Measurements from ENCODE around the gene PKP1. TPM values are rescaled to one million over a fixed set of nuclear protein-coding genes. Genes with fewer than 3 reads are reported as not detected.

The PKP1 gene
- total and polyA plus RNA-seq, 10 of the 15 experiments (the other 5 are each of a cell fraction or from before 2014, with no cell fraction given): 0.03 TPM; not detected in 9

DNA sequence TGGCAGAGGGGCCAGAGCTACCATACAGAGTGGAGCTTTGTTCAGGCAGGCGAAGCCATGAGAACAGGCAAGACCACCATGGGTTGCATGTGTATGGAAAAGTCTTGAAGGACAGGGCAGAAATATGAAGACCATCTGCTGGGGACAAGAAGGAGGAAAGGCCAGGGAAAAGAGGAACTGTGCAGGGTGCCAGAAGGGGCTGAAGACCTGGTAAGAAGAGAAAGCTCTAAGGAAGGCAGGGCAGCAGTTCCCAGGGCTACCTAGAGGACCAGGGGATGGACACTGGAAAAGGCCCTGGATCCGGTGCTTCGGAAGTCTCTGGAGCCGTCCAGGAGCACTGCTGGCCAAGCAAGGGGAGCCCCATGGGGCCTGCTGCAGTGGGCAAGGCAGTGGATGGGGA, 43.4 kb downstream of the PKP1 start:
- Histone ChIP-seq H3K9me3 (replicated peaks; ENCODE audit: control insufficient read depth, insufficient read depth, low read length) (no peaks in the 10 kb centered on the region), H3K4me1 (ENCODE audit: control insufficient read depth, insufficient read depth, low read length) (no peaks in the 10 kb centered on the region), H3K36me3 (ENCODE audit: control insufficient read depth in 2 of 2, insufficient read depth in 2 of 2, low read length in 1 of 2) (no peaks in the 10 kb centered on the region), H3K4me3 (no peak overlapping the region), H3K79me2 (ENCODE audit: control insufficient read depth, insufficient read depth, low read length) (no peaks in the 10 kb centered on the region), H3K27ac (ENCODE audit: control insufficient read depth, insufficient read depth) (no peak overlapping the region), H4K20me1 (ENCODE audit: control insufficient read depth, insufficient read depth) (no peaks in the 10 kb centered on the region), H3K4me2 (ENCODE audit: control insufficient read depth, insufficient read depth) (no peak overlapping the region), H2AFZ (ENCODE audit: control insufficient read depth, low read depth, low read length) (no peak overlapping the region), H3K27me3 (replicated peaks in 1 of 2; ENCODE audit: control insufficient read depth in 2 of 2, insufficient read depth in 2 of 2, low read length in 1 of 2) (peaks cover 4% of the 10 kb centered on the region in 2 experiments; a peak in 2 of 4 replicates), H3K9ac (ENCODE audit: control insufficient read depth, insufficient read depth, low read length) (no peak overlapping the region)
- BruUV-seq (replicated peaks): no TSS peak
- ChIA-PET POLR2A (no interaction called here), CTCF (interaction anchor here (0.6 kb wide), 2 partner anchors 17 to 116 kb away, joined by 3 to 4 read pairs; no protein-coding TSS in a partner anchor), SMC1A (ENCODE audit: uncharacterized antibody, unreplicated experiment) (interaction anchor here (1.2 kb wide), 1 partner anchor 79 kb away, joined by 4 read pairs; no protein-coding TSS in a partner anchor), RAD21 (ENCODE audit: unreplicated experiment) (no interaction called here)
- intact Hi-C loops (cut with micrococcal nuclease; ENCODE audit: unreplicated experiment): no loop called here
- in situ Hi-C loops (cut with MboI): no loop called here
- ATAC-seq (no peak), DNase-seq (ENCODE audit: low read depth, low spot score) (no peak), FAIRE-seq (no peak)
- 2% methylated on average over 4 of the region's 4 CpGs for WGBS (ENCODE audit: insufficient coverage, insufficient replicate concordance, low lambda C conversion rate, missing lambda C conversion rate)
- TF ChIP-seq SPI1 (IDR thresholded peaks at IDR 0.05; ENCODE audit: borderline replicate concordance, insufficient read depth, low read depth, low read length) (no peak), MEF2B (IDR thresholded peaks at IDR 0.05; ENCODE audit: partially characterized antibody, poor library complexity, severe bottlenecking) (no peak), BMI1 (IDR thresholded peaks at IDR 0.05; ENCODE audit: borderline replicate concordance) (no peak), ZNF274 (IDR thresholded peaks at IDR 0.05; ENCODE audit: insufficient read depth, insufficient read length) (no peak), SREBF1 (IDR thresholded peaks at IDR 0.05; ENCODE audit: low read length) (no peak), ZNF384 (IDR thresholded peaks at IDR 0.05; ENCODE audit: borderline replicate concordance, low read depth, low read length) (no peak), EZH2 (IDR thresholded peaks at IDR 0.05; ENCODE audit: borderline replicate concordance, control insufficient read depth, low read depth, low read length) (no peak), TCF7 (IDR thresholded peaks at IDR 0.05; ENCODE audit: borderline replicate concordance) (no peak), IRF3 (IDR thresholded peaks at IDR 0.05) (no peak), TAF1 (IDR thresholded peaks at IDR 0.05; ENCODE audit: borderline replicate concordance, low read depth, low read length) (no peak), POU2F2 (IDR thresholded peaks at IDR 0.05; ENCODE audit: borderline replicate concordance, low read depth, low read length) (no peak), HDGF (IDR thresholded peaks at IDR 0.05) (no peak)
- TF ChIP-seq, protein P1, sequence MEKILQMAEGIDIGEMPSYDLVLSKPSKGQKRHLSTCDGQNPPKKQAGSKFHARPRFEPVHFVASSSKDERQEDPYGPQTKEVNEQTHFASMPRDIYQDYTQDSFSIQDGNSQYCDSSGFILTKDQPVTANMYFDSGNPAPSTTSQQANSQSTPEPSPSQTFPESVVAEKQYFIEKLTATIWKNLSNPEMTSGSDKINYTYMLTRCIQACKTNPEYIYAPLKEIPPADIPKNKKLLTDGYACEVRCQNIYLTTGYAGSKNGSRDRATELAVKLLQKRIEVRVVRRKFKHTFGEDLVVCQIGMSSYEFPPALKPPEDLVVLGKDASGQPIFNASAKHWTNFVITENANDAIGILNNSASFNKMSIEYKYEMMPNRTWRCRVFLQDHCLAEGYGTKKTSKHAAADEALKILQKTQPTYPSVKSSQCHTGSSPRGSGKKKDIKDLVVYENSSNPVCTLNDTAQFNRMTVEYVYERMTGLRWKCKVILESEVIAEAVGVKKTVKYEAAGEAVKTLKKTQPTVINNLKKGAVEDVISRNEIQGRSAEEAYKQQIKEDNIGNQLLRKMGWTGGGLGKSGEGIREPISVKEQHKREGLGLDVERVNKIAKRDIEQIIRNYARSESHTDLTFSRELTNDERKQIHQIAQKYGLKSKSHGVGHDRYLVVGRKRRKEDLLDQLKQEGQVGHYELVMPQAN (conservative IDR thresholded peaks at IDR 0.05): no peak
- TF ChIP-seq, protein P2, sequence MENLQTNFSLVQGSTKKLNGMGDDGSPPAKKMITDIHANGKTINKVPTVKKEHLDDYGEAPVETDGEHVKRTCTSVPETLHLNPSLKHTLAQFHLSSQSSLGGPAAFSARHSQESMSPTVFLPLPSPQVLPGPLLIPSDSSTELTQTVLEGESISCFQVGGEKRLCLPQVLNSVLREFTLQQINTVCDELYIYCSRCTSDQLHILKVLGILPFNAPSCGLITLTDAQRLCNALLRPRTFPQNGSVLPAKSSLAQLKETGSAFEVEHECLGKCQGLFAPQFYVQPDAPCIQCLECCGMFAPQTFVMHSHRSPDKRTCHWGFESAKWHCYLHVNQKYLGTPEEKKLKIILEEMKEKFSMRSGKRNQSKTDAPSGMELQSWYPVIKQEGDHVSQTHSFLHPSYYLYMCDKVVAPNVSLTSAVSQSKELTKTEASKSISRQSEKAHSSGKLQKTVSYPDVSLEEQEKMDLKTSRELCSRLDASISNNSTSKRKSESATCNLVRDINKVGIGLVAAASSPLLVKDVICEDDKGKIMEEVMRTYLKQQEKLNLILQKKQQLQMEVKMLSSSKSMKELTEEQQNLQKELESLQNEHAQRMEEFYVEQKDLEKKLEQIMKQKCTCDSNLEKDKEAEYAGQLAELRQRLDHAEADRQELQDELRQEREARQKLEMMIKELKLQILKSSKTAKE (IDR thresholded peaks at IDR 0.05; ENCODE audit: low read depth, poor library complexity, severe bottlenecking): no peak
- TF ChIP-seq, protein P3, sequence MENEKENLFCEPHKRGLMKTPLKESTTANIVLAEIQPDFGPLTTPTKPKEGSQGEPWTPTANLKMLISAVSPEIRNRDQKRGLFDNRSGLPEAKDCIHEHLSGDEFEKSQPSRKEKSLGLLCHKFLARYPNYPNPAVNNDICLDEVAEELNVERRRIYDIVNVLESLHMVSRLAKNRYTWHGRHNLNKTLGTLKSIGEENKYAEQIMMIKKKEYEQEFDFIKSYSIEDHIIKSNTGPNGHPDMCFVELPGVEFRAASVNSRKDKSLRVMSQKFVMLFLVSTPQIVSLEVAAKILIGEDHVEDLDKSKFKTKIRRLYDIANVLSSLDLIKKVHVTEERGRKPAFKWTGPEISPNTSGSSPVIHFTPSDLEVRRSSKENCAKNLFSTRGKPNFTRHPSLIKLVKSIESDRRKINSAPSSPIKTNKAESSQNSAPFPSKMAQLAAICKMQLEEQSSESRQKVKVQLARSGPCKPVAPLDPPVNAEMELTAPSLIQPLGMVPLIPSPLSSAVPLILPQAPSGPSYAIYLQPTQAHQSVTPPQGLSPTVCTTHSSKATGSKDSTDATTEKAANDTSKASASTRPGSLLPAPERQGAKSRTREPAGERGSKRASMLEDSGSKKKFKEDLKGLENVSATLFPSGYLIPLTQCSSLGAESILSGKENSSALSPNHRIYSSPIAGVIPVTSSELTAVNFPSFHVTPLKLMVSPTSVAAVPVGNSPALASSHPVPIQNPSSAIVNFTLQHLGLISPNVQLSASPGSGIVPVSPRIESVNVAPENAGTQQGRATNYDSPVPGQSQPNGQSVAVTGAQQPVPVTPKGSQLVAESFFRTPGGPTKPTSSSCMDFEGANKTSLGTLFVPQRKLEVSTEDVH (IDR thresholded peaks at IDR 0.05; ENCODE audit: low read depth, partially characterized antibody): no peak
